ENCODE measurements around the gene KRTAP10-2.
"Not testable (repeated sequence)": the region's sequence is repeated elsewhere in the genome, so short reads cannot be mapped to it uniquely, and the experiment has no call there.

KRTAP10-2 gene

GRCh38 chr21:44551340-44551961 lies at the start of gene KRTAP10-2:
Gene KRTAP10-2, minus strand, starts transcription at chr21:44551505. Its CDS starts 47 bp downstream, at chr21:44551458.
- no peaks in the 10 kb centered on the region for H3K27me3 ChIP-seq (ENCODE audit: low read length)
- no peaks in the 10 kb centered on the region for H3K9me2 ChIP-seq (replicated peaks; ENCODE audit: insufficient read depth, low read length)
- no peaks in the 10 kb centered on the region for H3F3A ChIP-seq (ENCODE audit: insufficient read depth)
- H3K4me2 ChIP-seq (ENCODE audit: low read depth, low read length, poor library complexity, severe bottlenecking), result no peak within 1 kb of the TSS
- H3K9me3 ChIP-seq (ENCODE audit: insufficient read depth, low read length), result 0 out of 2 replicates have a peak, but pooled peaks cover 3% of the 10 kb centered on the region
- H3K79me2 ChIP-seq (ENCODE audit: insufficient read depth, low read length), result no peaks in the 10 kb centered on the region
- no peak within 1 kb of the TSS for H3K27ac ChIP-seq (ENCODE audit: low read depth, low read length)
- no peak within 1 kb of the TSS for H3K4me3 ChIP-seq (ENCODE audit: insufficient read depth, low read length, poor library complexity, severe bottlenecking)
- no peak for TF ChIP-seq EZH2phosphoT487 (conservative IDR thresholded peaks at IDR 0.05; ENCODE audit: low read length)
- TF ChIP-seq CTCF (IDR thresholded peaks at IDR 0.05; ENCODE audit: insufficient read depth, low read length, poor library complexity, severe bottlenecking), result no peak
- no peak within 1 kb of the TSS for H3K9ac ChIP-seq (ENCODE audit: low read length)
- H4K20me1 ChIP-seq (ENCODE audit: low read depth, low read length), result no peaks in the 10 kb centered on the region
- H3K36me3 ChIP-seq (ENCODE audit: low read length), result 0 out of 2 replicates have a peak, but pooled peaks cover 4% of the 10 kb centered on the region
- no peak within 1 kb of the TSS for H2AFZ ChIP-seq (ENCODE audit: low read depth, low read length, severe bottlenecking)

- H3K9me2 ChIP-seq (replicated peaks; ENCODE audit: insufficient read depth, low read length); H3K79me2 ChIP-seq (ENCODE audit: insufficient read depth, low read length); H4K20me1 ChIP-seq (ENCODE audit: low read depth, low read length); H3K9me3 ChIP-seq (ENCODE audit: insufficient read depth, low read length); H3K9ac ChIP-seq (ENCODE audit: low read length); H3K27ac ChIP-seq (ENCODE audit: low read depth, low read length); H3K4me3 ChIP-seq (ENCODE audit: insufficient read depth, low read length, poor library complexity, severe bottlenecking); H3F3A ChIP-seq (ENCODE audit: insufficient read depth); H3K4me2 ChIP-seq (ENCODE audit: low read depth, low read length, poor library complexity, severe bottlenecking); H3K27me3 ChIP-seq (ENCODE audit: low read length); H3K36me3 ChIP-seq (ENCODE audit: low read length); H2AFZ ChIP-seq (ENCODE audit: low read depth, low read length, severe bottlenecking): not testable (repeated sequence)
These were observed 49.8 kb upstream of the KRTAP10-2 start for GRCh38 chr21:44601091-44601490.

DNA sequence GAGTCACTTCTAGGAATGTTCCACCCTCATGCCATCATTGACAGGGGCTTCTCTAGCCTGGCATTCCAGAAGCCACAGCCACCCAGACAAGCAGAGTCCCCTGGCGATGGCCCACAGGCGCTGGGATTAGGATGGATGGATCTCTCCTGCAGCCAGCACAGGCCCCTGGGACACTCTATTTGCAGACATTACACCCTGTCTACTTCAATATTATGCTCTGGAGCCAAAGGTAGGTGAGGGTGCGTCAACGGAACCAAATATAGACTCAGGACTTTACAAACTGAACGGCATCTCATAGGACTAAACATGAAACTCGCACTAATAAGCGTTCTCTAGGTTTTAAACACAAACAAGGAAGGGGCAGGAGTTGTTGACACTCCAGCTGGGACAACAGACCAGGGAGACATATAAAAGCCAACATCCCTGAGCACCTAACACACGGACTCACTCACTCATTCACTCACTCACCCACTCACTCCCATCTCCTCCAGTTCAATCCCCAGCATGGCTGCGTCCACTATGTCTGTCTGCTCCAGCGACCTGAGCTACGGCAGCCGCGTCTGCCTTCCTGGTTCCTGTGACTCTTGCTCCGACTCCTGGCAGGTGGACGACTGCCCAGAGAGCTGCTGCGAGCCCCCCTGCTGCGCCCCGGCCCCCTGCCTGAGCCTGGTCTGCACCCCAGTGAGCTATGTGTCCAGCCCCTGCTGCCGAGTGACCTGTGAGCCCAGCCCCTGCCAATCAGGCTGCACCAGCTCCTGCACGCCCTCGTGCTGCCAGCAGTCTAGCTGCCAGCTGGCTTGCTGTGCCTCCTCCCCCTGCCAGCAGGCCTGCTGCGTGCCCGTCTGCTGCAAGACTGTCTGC lies 49.0 kb upstream of the KRTAP10-2 start, which contains the start of gene KRTAP10-7:
KRTAP10-7 (plus strand) TSS at position 480 of the 861 bp plus-strand sequence; CDS start at position 505, 25 bp downstream.
- not testable (repeated sequence) for H3K9me2 ChIP-seq (replicated peaks; ENCODE audit: insufficient read depth, low read length); H3K36me3 ChIP-seq (ENCODE audit: low read length); H3K9me3 ChIP-seq (ENCODE audit: insufficient read depth, low read length); H2AFZ ChIP-seq (ENCODE audit: low read depth, low read length, severe bottlenecking); H3K27me3 ChIP-seq (ENCODE audit: low read length); H3K9ac ChIP-seq (ENCODE audit: low read length); H3K27ac ChIP-seq (ENCODE audit: low read depth, low read length); H3K79me2 ChIP-seq (ENCODE audit: insufficient read depth, low read length); H3K4me3 ChIP-seq (ENCODE audit: insufficient read depth, low read length, poor library complexity, severe bottlenecking); H3F3A ChIP-seq (ENCODE audit: insufficient read depth); H4K20me1 ChIP-seq (ENCODE audit: low read depth, low read length); H3K4me2 ChIP-seq (ENCODE audit: low read depth, low read length, poor library complexity, severe bottlenecking)

- H3K4me2 ChIP-seq (ENCODE audit: low read depth, low read length, poor library complexity, severe bottlenecking), result no peak overlapping the region
- H3K27me3 ChIP-seq (ENCODE audit: low read length), result no peaks in the 10 kb centered on the region
- no peak overlapping the region for H2AFZ ChIP-seq (ENCODE audit: low read depth, low read length, severe bottlenecking)
- TF ChIP-seq CTCF (IDR thresholded peaks at IDR 0.05; ENCODE audit: insufficient read depth, low read length, poor library complexity, severe bottlenecking) (no peak), EZH2phosphoT487 (conservative IDR thresholded peaks at IDR 0.05; ENCODE audit: low read length) (no peak)
- no peak overlapping the region for H3K4me3 ChIP-seq (ENCODE audit: insufficient read depth, low read length, poor library complexity, severe bottlenecking)
- no peaks in the 10 kb centered on the region for H4K20me1 ChIP-seq (ENCODE audit: low read depth, low read length)
- H3K36me3 ChIP-seq (ENCODE audit: low read length), result no peaks in the 10 kb centered on the region
- no peak overlapping the region for H3K27ac ChIP-seq (ENCODE audit: low read depth, low read length)
- H3F3A ChIP-seq (ENCODE audit: insufficient read depth), result no peaks in the 10 kb centered on the region
- H3K9me3 ChIP-seq (ENCODE audit: insufficient read depth, low read length), result no peaks in the 10 kb centered on the region
- no peaks in the 10 kb centered on the region for H3K9me2 ChIP-seq (replicated peaks; ENCODE audit: insufficient read depth, low read length)
- no peaks in the 10 kb centered on the region for H3K79me2 ChIP-seq (ENCODE audit: insufficient read depth, low read length)
- no peak overlapping the region for H3K9ac ChIP-seq (ENCODE audit: low read length)
These were observed 48.1 kb upstream of the KRTAP10-2 start for GRCh38 chr21:44599264-44600029.
